Kidney (tissue), 14 donors: Measurements from ENCODE around the gene TMEM72. TPM values are rescaled to one million over a fixed set of nuclear protein-coding genes. Genes with fewer than 3 reads are reported as not detected.

Source experiments
- DNase-seq, 5 donors: peaks; one replicate each; pipeline ENCODE4 v3.0.0-alpha.2; 2013 to 2020
- FAIRE-seq: peaks from 2 replicates; lab custom pipeline; 2012; peaks lifted over from hg19 to GRCh38; lab: Jason Lieb, UNC
- H3K27ac ChIP-seq, 2 donors: one replicate each; pipeline ENCODE4 v1.7.0; 2013; ENCODE audit warnings: low read depth in 2 of 2, low read length in 2 of 2, inconsistent platforms in 1 of 2
- H3K27me3 ChIP-seq: one replicate; pipeline ENCODE4 v1.7.1; 2013; ENCODE audit warnings: low read length, inconsistent platforms; ENCODE audit not compliant: control insufficient read depth, insufficient read depth
- H3K36me3 ChIP-seq, 3 donors: one replicate each; pipeline versions ENCODE4 v1.7.0 to v1.7.1; 2013; ENCODE audit warnings: low read length in 3 of 3, control low read depth in 1 of 3, inconsistent platforms in 1 of 3; ENCODE audit not compliant: insufficient read depth in 3 of 3, control insufficient read depth in 2 of 3
- H3K4me1 ChIP-seq, 3 donors: one replicate each; pipeline versions ENCODE4 v1.7.0 to v1.7.1; 2013; ENCODE audit warnings: low read length in 3 of 3, inconsistent platforms in 1 of 3, low read depth in 1 of 3; ENCODE audit not compliant: control insufficient read depth in 2 of 3, insufficient read depth in 2 of 3
- H3K4me3 ChIP-seq, 3 donors: one replicate each; pipeline versions ENCODE4 v1.7.0 to v1.8.1; 2013; ENCODE audit warnings: low read length in 3 of 3, control low read depth in 1 of 3, inconsistent platforms in 1 of 3
- H3K9ac ChIP-seq, 3 donors: one replicate each; pipeline versions ENCODE4 v1.7.0 to v1.7.1; 2013; ENCODE audit warnings: low read length in 3 of 3, control low read depth in 1 of 3, inconsistent platforms in 1 of 3
- H3K9me3 ChIP-seq, 3 donors: one replicate each; pipeline versions ENCODE4 v1.7.0 to v1.7.1; 2013; ENCODE audit warnings: low read length in 3 of 3, control low read depth in 1 of 3, inconsistent platforms in 1 of 3; ENCODE audit not compliant: control insufficient read depth in 2 of 3, insufficient read depth in 1 of 3
- intact Hi-C: fragments of 100-400 bp; cut with DNase I; formaldehyde crosslinking; loops from one replicate; pipeline ENCODE4 v1.11.1; 2022
- polyA plus RNA-seq: library from polyadenylated mRNA; stranded (reverse); fragments of 350-450 nt; fragmentation: Illumina TruSeq; extraction: RNeasy Lipid Tissue Mini Kit (QIAGEN cat#74804); gene quantifications from one replicate; pipeline ENCODE4 v1.2.3, GENCODE V29; 2014; ENCODE audit warnings: low read depth, low replicate concordance; ENCODE audit not compliant: insufficient read depth
- total RNA-seq: library from RNA; stranded (reverse); fragmentation: NEBNext Ultra II Directional; extraction: Animal tissue kit (Norgen Biotek cat#: 25700); gene quantifications from one replicate; pipeline ENCODE4 v1.2.1, GENCODE V29; 2021
- TF ChIP-seq, protein P1 (sequence below): IDR thresholded peaks from 3 replicates; pipeline ENCODE4 v1.5.1; 2012; ENCODE audit warnings: mild to moderate bottlenecking, moderate library complexity, borderline replicate concordance; ENCODE audit not compliant: insufficient read depth; ENCODE audit errors: extremely low read depth
- donor health status: control.
- donor health status: control.
- donor health status: control.
- donor health status: control.
- donor health status: control.
- donor health status: DM: yes; HTN: yes; CAD: no.
- donor health status: Normal renal cell carcinoma (clear cell type).

The TMEM72 gene
- total and polyA plus RNA-seq, 2 donors from 2014 or later, result 19.3 to 127 TPM

DNA sequence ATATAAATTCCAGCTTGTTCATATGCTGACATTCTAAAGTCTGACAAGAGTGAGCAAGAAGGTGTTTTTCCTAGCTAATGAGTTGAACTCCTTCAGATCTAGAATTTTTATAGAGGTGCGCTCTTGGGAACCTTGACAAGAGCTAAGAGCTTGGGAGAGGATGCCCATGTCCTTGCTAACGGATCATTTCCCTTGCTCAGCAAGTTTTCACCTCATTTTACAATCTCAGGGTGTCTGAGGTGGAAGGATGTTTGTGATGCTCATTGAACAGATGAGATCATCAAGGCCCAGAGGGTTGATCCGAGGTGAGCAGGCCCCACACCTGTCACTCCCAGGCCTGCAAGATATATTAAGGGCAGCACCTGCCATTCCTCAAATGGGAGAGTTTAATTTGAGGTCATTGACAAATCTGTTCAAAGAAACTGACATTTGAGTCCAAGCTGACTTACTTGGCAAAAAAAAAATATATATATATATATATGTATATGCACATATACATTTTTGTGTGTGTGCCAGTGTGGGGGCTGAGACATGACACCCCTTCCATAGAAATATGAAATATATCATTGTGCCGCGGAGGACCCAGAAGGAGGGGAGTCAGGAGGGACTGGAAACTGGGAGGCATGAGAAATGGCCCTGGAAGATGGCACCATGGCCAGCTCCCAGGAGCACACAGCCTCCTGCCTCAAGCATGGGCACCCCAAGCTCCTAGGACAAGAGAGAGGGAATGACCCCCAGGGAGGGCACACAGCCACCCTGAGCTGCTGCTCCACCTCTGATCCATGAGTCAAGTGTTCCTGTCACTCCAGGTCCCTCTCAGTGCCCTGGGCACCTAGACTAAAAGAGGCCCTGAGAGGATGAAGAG lies 17.3 kb upstream of the TMEM72 start:
- TF ChIP-seq, protein P1, sequence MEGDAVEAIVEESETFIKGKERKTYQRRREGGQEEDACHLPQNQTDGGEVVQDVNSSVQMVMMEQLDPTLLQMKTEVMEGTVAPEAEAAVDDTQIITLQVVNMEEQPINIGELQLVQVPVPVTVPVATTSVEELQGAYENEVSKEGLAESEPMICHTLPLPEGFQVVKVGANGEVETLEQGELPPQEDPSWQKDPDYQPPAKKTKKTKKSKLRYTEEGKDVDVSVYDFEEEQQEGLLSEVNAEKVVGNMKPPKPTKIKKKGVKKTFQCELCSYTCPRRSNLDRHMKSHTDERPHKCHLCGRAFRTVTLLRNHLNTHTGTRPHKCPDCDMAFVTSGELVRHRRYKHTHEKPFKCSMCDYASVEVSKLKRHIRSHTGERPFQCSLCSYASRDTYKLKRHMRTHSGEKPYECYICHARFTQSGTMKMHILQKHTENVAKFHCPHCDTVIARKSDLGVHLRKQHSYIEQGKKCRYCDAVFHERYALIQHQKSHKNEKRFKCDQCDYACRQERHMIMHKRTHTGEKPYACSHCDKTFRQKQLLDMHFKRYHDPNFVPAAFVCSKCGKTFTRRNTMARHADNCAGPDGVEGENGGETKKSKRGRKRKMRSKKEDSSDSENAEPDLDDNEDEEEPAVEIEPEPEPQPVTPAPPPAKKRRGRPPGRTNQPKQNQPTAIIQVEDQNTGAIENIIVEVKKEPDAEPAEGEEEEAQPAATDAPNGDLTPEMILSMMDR, result no peak
- Histone ChIP-seq H3K36me3 (no peaks in the 10 kb centered on the region), H3K9me3 (no peaks in the 10 kb centered on the region), H3K27me3 (no peaks in the 10 kb centered on the region), H3K9ac (no peak overlapping the region), H3K4me1 (no peaks in the 10 kb centered on the region), H3K4me3 (no peak overlapping the region), H3K27ac (no peak overlapping the region)
- DNase-seq (no peak), FAIRE-seq (no peak)
- intact Hi-C loops, result no loop called here

DNA sequence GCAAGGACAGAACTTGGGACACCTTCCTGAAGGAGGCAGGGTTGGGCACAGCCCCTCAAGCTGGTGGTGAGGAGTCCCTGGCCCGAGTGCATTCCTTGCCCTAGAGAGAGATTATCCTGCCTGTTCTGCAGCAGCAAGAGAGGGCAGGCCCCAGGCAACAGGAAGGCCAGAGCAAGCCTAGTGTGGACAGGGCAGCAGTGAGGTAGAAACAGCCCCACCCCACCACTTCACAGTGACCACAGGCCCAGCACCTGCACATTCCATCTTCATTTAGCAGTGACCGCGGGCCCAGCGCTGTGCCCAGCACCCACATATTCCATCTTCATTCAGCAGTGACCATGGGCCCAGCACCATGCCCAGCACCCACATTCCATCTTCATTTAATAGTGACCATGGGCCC lies 16.4 kb upstream of the TMEM72 start:
- H3K27ac ChIP-seq, result no peak overlapping the region
- H3K9me3 ChIP-seq, result no peaks in the 10 kb centered on the region
- TF ChIP-seq, protein P1, result no peak
- no peaks in the 10 kb centered on the region for H3K36me3 ChIP-seq
- no peaks in the 10 kb centered on the region for H3K4me1 ChIP-seq
- DNase-seq, result peak in 1 of 5 donors; percentile 26
- intact Hi-C loops, result no loop called here
- no peak overlapping the region for H3K9ac ChIP-seq
- no peak overlapping the region for H3K4me3 ChIP-seq
- FAIRE-seq, result no peak
- H3K27me3 ChIP-seq, result no peaks in the 10 kb centered on the region

DNA sequence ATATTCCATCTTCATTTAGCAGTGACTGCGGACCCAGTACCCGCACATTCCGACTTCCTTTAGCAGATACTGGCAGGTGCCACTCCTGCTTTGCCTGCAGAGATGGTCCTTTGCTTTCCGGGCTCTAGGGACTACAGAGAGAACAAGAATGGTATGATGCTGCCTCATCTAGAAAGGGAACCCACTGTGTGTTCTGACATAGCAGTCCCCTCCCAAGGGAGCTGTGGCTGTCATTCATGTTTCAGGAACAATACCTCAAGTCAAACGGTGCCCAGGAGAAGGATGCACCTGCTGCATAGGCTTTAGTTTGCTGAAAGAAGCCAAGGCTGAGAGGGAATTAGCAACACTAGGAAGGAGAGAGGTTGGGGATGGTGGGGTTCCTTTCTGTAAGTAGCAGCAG lies 15.9 kb upstream of the TMEM72 start:
- H3K9ac ChIP-seq, result no peak overlapping the region
- no peak overlapping the region for H3K4me3 ChIP-seq
- no peak overlapping the region for H3K27ac ChIP-seq
- no peaks in the 10 kb centered on the region for H3K27me3 ChIP-seq
- TF ChIP-seq, protein P1, result no peak
- H3K9me3 ChIP-seq, result no peaks in the 10 kb centered on the region
- no peak for FAIRE-seq
- intact Hi-C loops, result no loop called here
- H3K36me3 ChIP-seq, result no peaks in the 10 kb centered on the region
- no peaks in the 10 kb centered on the region for H3K4me1 ChIP-seq
- DNase-seq, result no peak
